Body of pancreas (tissue), 4 donors: ENCODE data around the gene ERICH3.

Experiments used
- CTCF ChIP-seq, 7 experiments: fragments of 450-650 bp in 4 of 7; fragments of 200-600 bp in 3 of 7; sonication (generic) in 3 of 7; IDR thresholded peaks; one replicate each; pipeline ENCODE4 v1.5.1; 2016 to 2019; ENCODE audit warnings: antibody characterized with exemption in 7 of 7
- POLR2A ChIP-seq, 3 donors: fragments of 450-650 bp; IDR thresholded peaks; one replicate each; pipeline ENCODE4 v1.6.1; 2016; ENCODE audit warnings: antibody characterized with exemption in 3 of 3, mild to moderate bottlenecking in 2 of 3

- TF ChIP-seq POLR2A (IDR thresholded peaks at IDR 0.05) = no peak
- no peak for TF ChIP-seq CTCF (IDR thresholded peaks at IDR 0.05)
Observed at GRCh38 chr1:74531796-74532195, 141.8 kb downstream of the ERICH3 start.
